Fibroblast of villous mesenchyme (primary cell): Measurements from ENCODE around the gene LCAT. TPM values are rescaled to one million over a fixed set of nuclear protein-coding genes. Genes with fewer than 3 reads are reported as not detected.
"Not testable (repeated sequence)": the region's sequence is repeated elsewhere in the genome, so short reads cannot be mapped to it uniquely, and the experiment has no call there.

Source experiments
- DNase-seq: peaks from one replicate; pipeline ENCODE4 v3.0.0-alpha.2; 2010; ENCODE audit warnings: low read depth
- H3K4me3 ChIP-seq: 2 replicates; pipeline ENCODE4 v1.5.1; 2011; ENCODE audit warnings: low read depth, mild to moderate bottlenecking, low read length
- total RNA-seq: library from RNA; depleted of rRNA; stranded (reverse); fragments of >200 nt; gene quantifications from 2 replicates; pipeline ENCODE4 v1.2.3, GENCODE V29; 2012
- TF ChIP-seq, protein P1 (sequence below): IDR thresholded peaks from 2 replicates; pipeline ENCODE4 v1.5.1; 2012; ENCODE audit warnings: low read depth, mild to moderate bottlenecking, low read length; ENCODE audit not compliant: insufficient read depth

The LCAT gene
- total RNA-seq, 1 donor: 8.6 TPM

DNA sequence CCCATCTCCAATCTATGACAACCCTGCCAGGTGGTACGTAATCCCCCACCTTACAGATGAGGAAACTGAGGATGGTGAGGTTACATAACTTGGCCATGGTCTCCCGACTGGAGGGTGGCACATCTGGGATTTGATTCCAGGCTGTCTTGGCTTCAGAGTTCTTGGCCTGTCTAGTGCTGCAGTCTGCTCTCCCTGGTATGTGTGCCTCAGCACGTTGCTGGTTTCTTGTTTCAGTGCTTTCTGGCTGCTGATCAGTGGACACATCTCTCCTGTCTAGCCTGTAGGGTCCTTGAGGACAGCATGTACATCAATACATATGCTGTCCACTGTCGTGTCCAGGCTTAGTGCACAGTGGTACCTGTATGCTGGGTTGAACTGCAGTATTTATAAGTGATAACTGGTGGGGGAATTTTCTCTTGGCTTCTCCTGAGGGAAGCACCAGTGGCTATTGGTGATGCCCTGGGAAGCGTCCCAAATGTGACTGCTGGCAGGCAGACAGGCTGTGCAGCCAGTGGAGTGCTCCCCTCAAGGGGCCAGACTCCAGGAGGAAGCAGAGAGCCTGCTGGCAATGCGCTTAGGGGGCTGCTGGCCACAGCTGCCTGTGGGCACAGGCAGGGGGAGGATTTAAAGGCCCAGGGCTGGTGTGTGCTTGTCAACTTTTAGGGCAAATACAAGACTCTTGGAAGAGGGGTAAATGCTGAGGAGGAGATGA lies 26.6 kb downstream of the LCAT start:
- no peak overlapping the region for H3K4me3 ChIP-seq
- TF ChIP-seq, protein P1, sequence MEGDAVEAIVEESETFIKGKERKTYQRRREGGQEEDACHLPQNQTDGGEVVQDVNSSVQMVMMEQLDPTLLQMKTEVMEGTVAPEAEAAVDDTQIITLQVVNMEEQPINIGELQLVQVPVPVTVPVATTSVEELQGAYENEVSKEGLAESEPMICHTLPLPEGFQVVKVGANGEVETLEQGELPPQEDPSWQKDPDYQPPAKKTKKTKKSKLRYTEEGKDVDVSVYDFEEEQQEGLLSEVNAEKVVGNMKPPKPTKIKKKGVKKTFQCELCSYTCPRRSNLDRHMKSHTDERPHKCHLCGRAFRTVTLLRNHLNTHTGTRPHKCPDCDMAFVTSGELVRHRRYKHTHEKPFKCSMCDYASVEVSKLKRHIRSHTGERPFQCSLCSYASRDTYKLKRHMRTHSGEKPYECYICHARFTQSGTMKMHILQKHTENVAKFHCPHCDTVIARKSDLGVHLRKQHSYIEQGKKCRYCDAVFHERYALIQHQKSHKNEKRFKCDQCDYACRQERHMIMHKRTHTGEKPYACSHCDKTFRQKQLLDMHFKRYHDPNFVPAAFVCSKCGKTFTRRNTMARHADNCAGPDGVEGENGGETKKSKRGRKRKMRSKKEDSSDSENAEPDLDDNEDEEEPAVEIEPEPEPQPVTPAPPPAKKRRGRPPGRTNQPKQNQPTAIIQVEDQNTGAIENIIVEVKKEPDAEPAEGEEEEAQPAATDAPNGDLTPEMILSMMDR: no peak
- no peak for DNase-seq

- no peak for DNase-seq
- TF ChIP-seq, protein P1: no peak
Measured at GRCh38 chr16:67915831-67916723, 27.8 kb downstream of the LCAT start.

DNA sequence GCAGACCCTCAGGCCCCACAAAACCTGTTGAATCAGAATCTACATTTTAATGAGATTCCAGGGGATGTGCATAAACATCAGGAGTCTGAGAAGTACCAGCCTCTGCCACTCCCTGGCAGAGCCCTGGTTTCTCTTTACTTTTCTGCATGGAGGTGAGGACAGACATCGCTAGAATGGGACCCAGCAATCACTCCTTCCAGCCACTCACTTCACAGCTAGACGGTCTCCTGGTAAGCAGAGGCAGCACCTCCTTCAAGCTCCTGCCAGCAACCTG lies 28.5 kb downstream of the LCAT start:
- H3K4me3 ChIP-seq, DNase-seq: not testable (repeated sequence)

More at GRCh38 chr16:67915831-67916723, 27.8 kb downstream of the LCAT start:
- no peak overlapping the region for H3K4me3 ChIP-seq

DNA sequence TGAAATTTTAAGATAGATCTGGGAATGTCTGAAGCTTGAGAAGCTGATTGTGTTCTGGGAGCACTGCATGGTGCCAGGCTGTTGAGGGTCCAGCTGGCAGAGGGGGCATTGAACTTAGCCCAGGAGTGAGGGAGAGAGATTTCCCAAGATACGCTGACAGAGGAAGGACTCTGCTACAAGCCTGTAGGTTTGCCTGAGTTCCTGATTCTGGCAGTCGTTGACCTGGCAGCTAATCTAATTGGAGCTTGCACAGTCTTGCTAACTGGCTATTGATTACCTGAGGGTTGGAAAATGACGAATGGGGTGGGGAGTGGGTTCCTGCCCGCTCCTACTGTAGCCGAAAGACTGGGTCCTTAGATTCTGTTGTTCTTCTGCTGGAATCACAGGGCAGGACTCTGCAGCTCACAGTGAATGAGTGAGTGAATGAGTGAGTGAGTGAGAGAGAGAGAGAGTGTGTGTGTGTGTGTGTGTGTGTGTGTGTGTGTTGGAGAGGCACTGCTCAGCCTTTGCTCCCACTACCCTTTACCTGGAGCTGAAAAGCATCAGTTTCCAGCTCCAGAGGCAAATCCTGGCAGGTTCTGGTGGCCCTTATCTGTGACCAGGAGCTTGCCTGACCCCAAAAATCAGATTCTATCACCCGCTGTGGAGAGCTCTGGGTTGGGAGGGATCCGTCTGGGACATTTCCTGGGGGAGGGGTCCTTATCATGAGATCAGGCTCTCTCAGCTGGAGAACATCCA lies 29.0 kb downstream of the LCAT start:
- no peak for DNase-seq

DNA sequence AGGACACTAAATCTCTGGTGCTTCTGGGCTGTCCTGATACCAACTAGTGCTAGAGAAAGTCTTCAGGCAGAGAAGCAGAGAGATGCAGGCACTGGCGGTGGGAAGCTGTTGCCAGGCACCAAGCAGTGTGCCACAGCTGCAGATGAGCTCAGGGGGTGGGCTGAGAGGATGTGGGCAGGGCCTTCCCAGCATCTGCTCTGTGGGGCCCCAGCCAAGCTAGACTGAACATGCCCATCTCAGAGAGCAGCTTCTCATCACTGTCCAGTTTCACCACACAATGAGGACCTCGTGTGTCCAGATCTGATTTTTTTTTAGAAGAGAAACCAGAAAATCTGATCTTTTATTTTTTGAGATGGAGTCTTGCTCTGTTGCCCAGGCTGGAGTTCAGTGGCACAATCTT lies 33.8 kb downstream of the LCAT start:
- TF ChIP-seq, protein P1: no peak
- H3K4me3 ChIP-seq: no peak overlapping the region
- DNase-seq: peak; percentile 46

More for the DNA sequence above, 29.0 kb downstream of the LCAT start:
- H3K4me3 ChIP-seq: no peak overlapping the region
- TF ChIP-seq, protein P1: no peak

- DNase-seq: no peak
- TF ChIP-seq, protein P1: no peak
Measured at GRCh38 chr16:67909056-67909742, 34.7 kb downstream of the LCAT start.

More at GRCh38 chr16:67909056-67909742, 34.7 kb downstream of the LCAT start:
- no peak overlapping the region for H3K4me3 ChIP-seq
